Activated B cell treated with CpG ODN at 0.5 μM for 24 hours (primary cell): ENCODE results near the gene SLC25A43. TPM values are rescaled to one million over a fixed set of nuclear protein-coding genes. Genes with fewer than 3 reads are reported as not detected.

ENCODE experiments used
- ATAC-seq: fragments of 200-7000 bp; cut with Tn5 transposase; one replicate; pipeline ENCODE4 v1.10.0; 2021; ENCODE audit warnings: low read depth, mild to moderate bottlenecking, moderate library complexity
- CTCF ChIA-PET: fragments of 350-600 bp; sonication (Branson Sonifier 250); formaldehyde crosslinking; loops from one replicate; lab custom pipeline; 2021; ENCODE audit warnings: antibody characterized with exemption; lab: Charles Lee
- POLR2A ChIA-PET: fragments of 350-600 bp; sonication (Branson Sonifier 250); formaldehyde crosslinking; loops from one replicate; lab custom pipeline; 2021; ENCODE audit warnings: antibody characterized with exemption; lab: Charles Lee
- DNase-seq: peaks from one replicate; pipeline ENCODE4 v3.0.0; 2022
- H3K27ac Mint-ChIP-seq: one replicate; pipeline ENCODE4 v1.8.0; 2020; ENCODE audit warnings: mixed read lengths
- H3K27me3 Mint-ChIP-seq: one replicate; pipeline ENCODE4 v1.8.0; 2021; ENCODE audit warnings: mixed read lengths
- H3K36me3 Mint-ChIP-seq: one replicate; pipeline ENCODE4 v1.8.0; 2021; ENCODE audit warnings: low read depth, mixed read lengths
- H3K4me1 Mint-ChIP-seq: one replicate; pipeline ENCODE4 v1.8.0; 2021; ENCODE audit warnings: mixed read lengths
- H3K4me3 Mint-ChIP-seq: one replicate; pipeline ENCODE4 v1.8.0; 2020; ENCODE audit warnings: mild to moderate bottlenecking, mixed read lengths
- H3K9me3 Mint-ChIP-seq: one replicate; pipeline ENCODE4 v1.8.0; 2020; ENCODE audit warnings: mixed read lengths
- intact Hi-C: fragments of 100-400 bp; cut with micrococcal nuclease; formaldehyde crosslinking; loops from one replicate; pipeline ENCODE4 v1.15.1; 2024
- total RNA-seq: library from RNA; stranded (reverse); gene quantifications from 2 replicates; pipeline ENCODE4 v1.2.3, GENCODE V29; 2022
- TF ChIP-seq, protein P1 (sequence below): fragments of 200-600 bp; IDR thresholded peaks from one replicate; pipeline ENCODE4 v1.8.0; 2022; ENCODE audit warnings: antibody characterized with exemption, mild to moderate bottlenecking

Gene SLC25A43
- total RNA-seq, 1 donor from 2014 or later, result 11.0 TPM

DNA sequence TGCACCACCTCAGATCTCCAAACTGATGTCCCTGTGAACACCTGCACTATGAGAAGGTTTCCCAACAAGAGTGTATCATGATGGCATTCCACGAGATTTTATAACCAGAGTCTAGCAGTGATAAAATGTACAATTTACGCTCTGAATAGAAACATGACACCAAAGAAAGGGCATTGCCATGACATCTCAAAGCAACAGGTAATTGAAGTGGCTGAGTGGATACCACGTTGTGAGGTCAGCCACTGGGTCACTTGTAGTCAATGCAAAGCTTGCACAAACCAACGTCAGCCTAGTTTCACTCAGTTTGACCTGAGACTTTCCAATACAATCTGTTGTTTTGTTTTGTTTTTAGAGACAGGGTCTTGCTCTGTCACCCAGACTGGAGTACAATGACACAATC, 54.1 kb downstream of the SLC25A43 start:
- Mint-ChIP-seq H3K27ac (no peak overlapping the region), H3K4me1 (peaks cover 2% of the 10 kb centered on the region), H3K36me3 (peaks cover 21% of the 10 kb centered on the region), H3K9me3 (no peaks in the 10 kb centered on the region), H3K27me3 (no peaks in the 10 kb centered on the region), H3K4me3 (no peak overlapping the region)
- POLR2A ChIA-PET, result no interaction called here
- ATAC-seq (no peak), DNase-seq (no peak)
- CTCF ChIA-PET, result no interaction called here
- TF ChIP-seq, protein P1, sequence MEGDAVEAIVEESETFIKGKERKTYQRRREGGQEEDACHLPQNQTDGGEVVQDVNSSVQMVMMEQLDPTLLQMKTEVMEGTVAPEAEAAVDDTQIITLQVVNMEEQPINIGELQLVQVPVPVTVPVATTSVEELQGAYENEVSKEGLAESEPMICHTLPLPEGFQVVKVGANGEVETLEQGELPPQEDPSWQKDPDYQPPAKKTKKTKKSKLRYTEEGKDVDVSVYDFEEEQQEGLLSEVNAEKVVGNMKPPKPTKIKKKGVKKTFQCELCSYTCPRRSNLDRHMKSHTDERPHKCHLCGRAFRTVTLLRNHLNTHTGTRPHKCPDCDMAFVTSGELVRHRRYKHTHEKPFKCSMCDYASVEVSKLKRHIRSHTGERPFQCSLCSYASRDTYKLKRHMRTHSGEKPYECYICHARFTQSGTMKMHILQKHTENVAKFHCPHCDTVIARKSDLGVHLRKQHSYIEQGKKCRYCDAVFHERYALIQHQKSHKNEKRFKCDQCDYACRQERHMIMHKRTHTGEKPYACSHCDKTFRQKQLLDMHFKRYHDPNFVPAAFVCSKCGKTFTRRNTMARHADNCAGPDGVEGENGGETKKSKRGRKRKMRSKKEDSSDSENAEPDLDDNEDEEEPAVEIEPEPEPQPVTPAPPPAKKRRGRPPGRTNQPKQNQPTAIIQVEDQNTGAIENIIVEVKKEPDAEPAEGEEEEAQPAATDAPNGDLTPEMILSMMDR, result no peak
- intact Hi-C loops, result no loop called here

DNA sequence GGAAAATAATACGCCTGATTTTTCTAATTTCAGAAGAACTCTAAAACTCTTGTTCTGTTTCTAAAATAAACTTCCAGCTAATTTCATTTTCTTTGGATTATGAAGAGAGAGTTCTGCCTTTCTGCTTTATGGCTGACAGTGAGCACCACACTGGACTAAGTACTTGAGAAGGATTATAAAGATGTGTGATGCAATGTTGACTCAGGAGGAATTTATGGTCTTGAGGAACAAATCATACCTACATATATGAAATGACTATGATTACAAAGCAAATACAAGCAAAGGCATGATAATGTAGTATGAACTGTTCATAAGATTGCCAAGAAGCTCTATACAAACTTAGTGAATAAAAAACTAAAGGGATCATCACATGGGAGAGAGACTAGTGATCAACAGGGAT, 56.1 kb downstream of the SLC25A43 start:
- ChIA-PET CTCF (no interaction called here), POLR2A (interaction anchor here (0.6 kb wide), 1 partner anchor 17 kb away, joined by 6 read pairs; no protein-coding TSS in a partner anchor)
- DNase-seq (no peak), ATAC-seq (no peak)
- Mint-ChIP-seq H3K27ac (no peak overlapping the region), H3K9me3 (no peaks in the 10 kb centered on the region), H3K36me3 (peaks cover 21% of the 10 kb centered on the region), H3K4me1 (peaks cover 2% of the 10 kb centered on the region), H3K27me3 (no peaks in the 10 kb centered on the region), H3K4me3 (no peak overlapping the region)
- intact Hi-C loops, result no loop called here
- TF ChIP-seq, protein P1, result no peak

DNA sequence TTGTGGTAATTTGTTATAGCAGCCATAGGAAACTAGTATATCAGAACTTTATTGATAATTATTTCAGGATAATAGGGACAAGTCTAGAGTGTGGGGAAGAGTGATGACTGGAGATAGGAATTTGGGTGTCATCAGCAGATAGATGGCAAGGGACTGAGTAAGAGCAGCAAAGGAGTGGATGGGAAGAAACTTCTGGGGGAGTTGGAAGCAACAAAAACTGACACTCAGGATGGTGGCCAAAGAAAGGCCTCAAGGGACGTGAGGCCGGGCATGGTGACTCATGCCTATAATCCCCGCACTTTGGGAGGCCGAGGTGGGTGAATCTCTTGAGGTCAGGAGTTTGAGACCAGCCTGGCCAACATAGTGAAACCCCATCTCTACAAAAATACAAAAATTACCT, 60.0 kb downstream of the SLC25A43 start:
- Mint-ChIP-seq H3K27ac (no peak overlapping the region), H3K4me3 (no peak overlapping the region), H3K27me3 (no peaks in the 10 kb centered on the region), H3K9me3 (no peaks in the 10 kb centered on the region), H3K36me3 (no peaks in the 10 kb centered on the region), H3K4me1 (peaks cover 2% of the 10 kb centered on the region)
- TF ChIP-seq, protein P1, result no peak
- ChIA-PET POLR2A (no interaction called here), CTCF (no interaction called here)
- intact Hi-C loops, result no loop called here
- no peak for ATAC-seq
- no peak for DNase-seq

DNA sequence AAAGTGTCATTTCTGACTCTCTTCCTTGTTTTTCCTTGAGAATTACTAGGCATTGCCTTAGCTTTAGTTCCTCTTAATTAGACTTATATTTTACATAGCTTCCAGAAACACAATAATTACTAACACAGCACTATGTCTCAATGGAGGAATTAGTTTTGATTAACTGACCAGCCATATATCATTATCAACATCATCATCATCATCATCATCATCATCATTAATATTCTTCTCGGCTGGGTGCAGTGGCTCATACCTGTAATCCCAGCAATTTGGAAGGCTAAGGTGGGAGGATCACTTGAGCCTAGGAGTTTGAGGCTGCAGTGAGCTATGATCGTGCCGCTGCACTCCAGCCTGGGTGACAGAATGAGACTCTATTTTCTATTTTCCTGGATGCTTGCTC, 66.4 kb downstream of the SLC25A43 start:
- H3K4me1 Mint-ChIP-seq, result peaks cover 6% of the 10 kb centered on the region
- ATAC-seq (no peak), DNase-seq (no peak)
- H3K27ac Mint-ChIP-seq, result no peak overlapping the region
- intact Hi-C loops, result loop anchor here (5.0 to 10.0 kb wide), 6 partner anchors 37 to 1159 kb away; partner anchors contain the start of genes NDUFA1, RNF113A and SEPTIN6
- peaks cover 10% of the 10 kb centered on the region for H3K36me3 Mint-ChIP-seq
- H3K4me3 Mint-ChIP-seq, result no peak overlapping the region
- CTCF ChIA-PET, result no interaction called here
- H3K9me3 Mint-ChIP-seq, result no peaks in the 10 kb centered on the region
- H3K27me3 Mint-ChIP-seq, result no peaks in the 10 kb centered on the region
- POLR2A ChIA-PET, result no interaction called here
- TF ChIP-seq, protein P1, result no peak

DNA sequence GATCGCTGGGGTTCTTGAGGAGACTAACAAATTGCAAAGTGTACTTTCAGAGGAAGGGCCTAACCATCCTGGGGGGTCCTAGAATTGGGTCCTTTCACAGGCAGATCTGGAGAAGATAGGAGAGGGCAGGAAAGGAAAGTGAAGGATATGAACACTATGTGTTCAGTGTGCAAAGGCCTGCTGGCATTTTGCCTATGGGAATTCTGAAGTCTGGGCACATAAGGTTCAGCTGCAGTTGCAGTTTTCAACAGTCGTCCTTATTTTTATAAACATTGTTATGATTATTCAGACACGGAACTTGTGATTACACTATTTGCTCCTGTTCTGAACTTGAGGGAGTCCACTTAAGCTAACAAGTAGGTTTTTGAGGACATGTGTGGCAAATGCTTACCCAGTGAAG, 67.8 kb downstream of the SLC25A43 start:
- intact Hi-C loops, result loop anchor here (5.0 to 10.0 kb wide), 6 partner anchors 35 to 1158 kb away; partner anchors contain the start of genes NDUFA1, RNF113A and SEPTIN6
- no peak overlapping the region for H3K27ac Mint-ChIP-seq
- peaks cover 18% of the 10 kb centered on the region for H3K36me3 Mint-ChIP-seq
- H3K4me3 Mint-ChIP-seq, result no peak overlapping the region
- ChIA-PET CTCF (no interaction called here), POLR2A (no interaction called here)
- ATAC-seq (no peak), DNase-seq (no peak)
- TF ChIP-seq, protein P1, result no peak
- H3K4me1 Mint-ChIP-seq, result peaks cover 6% of the 10 kb centered on the region
- no peaks in the 10 kb centered on the region for H3K9me3 Mint-ChIP-seq
- H3K27me3 Mint-ChIP-seq, result no peaks in the 10 kb centered on the region
